Superior temporal gyrus (tissue), 1 donor: ENCODE data around the gene CD69.
"Not testable (repeated sequence)": the region's sequence is repeated elsewhere in the genome, so short reads cannot be mapped to it uniquely, and the experiment has no call there.

ENCODE experiments used
- DNase-seq: peaks from one replicate; pipeline ENCODE4 v3.0.0-alpha.2; 2016; ENCODE audit errors: extremely low spot score

The CD69 gene

DNA sequence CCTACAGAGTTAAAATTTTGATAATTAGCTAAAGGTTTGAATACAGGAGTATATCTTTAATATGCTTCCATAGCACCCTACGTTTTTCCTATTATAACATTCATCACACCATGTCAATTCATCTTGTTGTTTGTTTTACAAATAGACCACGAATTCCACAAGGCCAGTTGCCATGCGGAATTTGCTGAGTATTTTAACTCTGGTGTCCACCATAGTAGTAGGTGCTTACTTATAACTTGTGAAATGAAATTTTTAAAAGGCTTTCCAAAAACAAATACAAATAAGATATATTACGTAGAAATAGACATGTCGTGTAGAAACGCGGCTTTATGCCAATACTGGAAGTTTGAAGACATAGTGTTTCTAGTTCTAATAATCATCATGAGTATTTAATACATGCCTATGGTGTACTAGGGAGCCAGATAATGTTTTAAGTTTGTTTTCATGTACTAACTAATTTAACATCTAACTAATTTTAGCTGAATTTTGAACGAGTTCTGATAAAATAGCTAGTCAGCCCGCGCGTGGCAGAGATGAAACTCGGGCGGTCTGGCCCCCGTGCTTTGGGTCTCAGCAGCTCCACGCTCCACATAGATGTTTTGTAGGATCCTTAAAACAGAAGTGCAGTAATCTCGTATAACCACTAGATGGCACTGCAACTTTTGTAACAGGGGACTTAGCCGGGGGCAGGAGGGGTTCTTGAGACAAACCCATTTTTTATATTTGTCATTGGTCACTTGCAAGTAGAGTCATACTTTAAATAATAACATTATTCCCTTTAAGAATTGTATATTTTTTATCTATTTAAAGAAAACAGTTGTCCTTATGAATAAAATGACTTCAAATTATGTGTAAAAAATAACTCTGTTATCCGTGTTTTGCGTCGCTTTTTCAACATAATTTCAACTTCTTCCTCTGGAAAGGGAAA is 10.2 kb downstream of the CD69 start:
- DNase-seq: peak; percentile 92

DNA sequence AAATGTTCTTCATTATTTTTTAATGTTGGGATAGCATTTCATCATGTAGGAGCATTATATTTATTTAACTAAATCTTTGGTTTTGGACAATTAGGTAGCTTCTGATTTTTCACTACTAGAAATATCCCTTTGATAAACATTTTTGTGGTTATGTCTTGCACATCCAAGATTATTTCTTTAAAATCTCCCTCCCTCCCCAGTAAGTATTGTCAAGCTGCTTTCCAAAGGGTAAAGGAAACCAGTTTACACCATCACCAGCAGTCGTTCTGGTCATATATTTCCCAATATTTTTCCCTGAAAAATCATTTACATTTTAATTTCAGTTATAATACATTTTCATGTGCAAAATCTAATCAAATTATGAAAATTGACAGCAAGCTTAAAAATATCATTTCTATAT is 11.1 kb downstream of the CD69 start:
- no peak for DNase-seq

DNA sequence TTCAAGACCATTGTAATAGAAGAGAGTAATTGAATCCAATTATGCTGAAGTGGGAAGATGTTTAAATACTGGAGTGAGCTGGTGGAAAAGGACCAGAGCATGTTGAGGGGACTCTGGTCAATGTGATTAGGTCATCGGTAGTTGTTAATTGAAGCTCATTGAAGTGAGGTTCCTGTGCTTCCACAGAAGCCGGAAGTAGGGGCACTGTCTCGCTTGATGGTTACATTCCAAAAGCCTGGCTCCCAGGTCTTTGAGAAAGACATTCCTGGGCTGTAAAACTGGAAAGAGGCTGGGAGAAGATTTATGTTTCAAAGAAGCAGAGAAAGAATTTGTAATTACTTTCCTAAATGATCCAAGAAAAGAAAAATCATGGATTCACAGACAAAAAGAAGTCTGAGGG is 15.5 kb downstream of the CD69 start:
- no peak for DNase-seq

DNA sequence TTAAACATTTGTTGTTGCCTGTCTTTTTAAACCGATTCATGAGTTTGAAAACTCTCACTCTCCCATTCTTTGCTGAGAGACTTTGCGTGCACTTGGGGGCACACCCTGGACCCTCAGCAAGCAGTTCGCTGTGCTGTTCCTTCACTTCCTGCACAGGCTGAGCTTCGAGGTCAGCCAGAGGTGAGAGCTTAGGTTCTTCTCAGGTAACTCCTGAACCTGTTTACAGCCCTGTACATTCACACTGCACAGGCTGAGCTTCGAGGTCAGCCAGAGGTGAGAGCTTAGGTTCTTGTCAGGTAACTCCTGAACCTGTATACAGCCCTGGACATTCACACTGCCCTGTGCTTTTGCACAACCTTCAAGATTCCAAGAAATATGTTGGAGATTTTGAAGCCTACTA is 18.0 kb downstream of the CD69 start:
- DNase-seq: no peak

DNA sequence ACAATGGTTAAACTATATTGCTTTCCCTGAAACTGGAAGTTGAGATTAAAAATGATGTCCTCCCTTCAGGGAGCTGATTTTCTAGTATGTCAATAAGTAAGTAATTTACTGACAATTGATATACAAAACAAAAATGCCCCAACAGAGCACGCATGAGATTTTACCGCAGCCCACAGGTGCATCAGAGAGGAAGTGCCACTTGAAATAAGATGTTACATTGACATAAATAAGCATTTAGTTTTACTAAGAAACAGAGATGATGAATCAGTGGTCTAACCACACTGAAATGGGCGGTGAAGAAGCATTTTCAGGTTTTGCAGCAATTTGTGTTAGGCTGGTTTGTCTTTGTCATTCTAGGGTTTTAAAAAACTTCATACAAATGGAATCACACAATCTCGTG is 19.0 kb downstream of the CD69 start:
- no peak for DNase-seq

DNA sequence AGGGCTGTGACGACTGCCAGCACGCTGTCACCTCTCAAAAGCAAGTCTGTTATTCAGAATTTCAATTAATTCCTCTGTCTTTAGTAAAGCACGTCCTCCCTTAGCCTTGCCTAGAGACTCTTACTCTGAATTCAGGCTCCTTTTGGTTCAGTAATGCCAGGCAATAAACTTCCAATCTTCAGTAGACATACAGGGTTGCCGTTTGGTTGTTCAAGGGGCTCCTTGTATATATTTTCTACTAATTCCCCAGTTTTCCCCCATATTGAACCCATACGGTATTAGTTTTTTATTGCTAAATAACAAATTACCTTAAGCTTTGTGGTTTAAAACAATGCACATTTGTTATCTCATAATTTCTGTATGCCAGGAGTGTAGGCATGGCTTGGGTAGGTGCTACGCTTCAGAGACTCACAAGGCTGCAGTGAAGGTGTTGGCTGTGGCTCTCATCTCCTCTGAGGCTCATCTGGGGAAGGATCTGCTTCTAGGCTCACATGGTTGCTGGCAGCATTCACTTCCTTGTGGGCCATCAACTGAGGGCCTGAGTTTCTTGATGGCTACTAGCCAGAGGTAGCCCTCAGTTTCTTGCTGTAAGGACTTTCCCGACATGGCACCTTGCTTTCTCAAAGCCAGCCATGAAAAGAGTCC is 20.5 kb downstream of the CD69 start:
- DNase-seq: no peak

DNA sequence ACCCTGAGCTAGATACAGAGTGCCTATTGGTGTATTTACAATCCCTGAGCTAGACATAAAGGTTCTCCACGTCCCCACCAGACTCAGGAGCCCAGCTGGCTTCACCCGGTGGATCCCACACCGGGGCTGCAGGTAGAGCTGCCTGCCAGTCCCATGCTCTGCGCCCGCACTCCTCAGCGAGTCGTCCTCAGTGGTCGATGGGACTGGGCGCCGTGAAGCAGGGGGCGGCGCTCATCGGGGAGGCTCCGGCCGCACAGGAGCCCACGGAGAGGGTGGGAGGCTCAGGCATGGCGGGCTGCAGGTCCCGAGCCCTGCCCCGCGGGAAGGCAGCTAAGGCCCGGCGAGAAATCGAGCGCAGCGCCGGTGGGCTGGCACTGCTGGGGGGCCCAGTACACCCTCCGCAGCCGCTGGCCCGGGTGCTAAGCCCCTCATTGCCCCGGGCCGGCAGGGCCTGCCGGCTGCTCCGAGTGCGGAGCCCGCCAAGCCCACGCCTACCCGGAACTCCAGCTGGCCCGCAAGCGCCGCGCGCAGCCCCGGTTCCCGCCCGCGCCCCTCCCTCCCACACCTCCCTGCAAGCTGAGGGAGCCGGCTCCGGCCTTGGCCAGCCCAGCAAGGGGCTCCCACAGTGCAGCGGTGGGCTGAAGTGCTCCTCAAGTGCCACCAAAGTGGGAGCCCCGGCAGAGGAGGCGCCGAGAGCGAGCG is 21.1 kb downstream of the CD69 start:
- not testable (repeated sequence) for DNase-seq

DNA sequence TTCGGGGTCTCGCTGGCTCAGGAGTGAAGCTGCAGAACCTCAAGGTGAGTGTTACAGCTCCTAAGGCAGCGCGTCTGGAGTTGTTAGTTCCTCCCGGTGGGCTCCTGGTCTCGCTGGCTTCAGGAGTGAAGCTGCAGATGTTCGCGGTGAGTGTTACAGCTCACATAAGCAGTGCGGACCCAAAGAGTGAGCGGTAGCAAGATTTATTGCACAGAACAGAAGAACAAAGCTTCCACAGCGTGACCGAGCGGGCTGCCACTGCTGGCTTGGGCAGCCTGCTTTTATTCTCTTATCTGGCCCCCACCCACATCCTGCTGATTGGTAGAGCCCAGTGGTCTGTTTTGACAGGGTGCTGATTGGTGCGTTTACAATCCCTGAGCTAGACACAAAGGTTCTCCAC is 21.8 kb downstream of the CD69 start:
- not testable (repeated sequence) for DNase-seq

DNA sequence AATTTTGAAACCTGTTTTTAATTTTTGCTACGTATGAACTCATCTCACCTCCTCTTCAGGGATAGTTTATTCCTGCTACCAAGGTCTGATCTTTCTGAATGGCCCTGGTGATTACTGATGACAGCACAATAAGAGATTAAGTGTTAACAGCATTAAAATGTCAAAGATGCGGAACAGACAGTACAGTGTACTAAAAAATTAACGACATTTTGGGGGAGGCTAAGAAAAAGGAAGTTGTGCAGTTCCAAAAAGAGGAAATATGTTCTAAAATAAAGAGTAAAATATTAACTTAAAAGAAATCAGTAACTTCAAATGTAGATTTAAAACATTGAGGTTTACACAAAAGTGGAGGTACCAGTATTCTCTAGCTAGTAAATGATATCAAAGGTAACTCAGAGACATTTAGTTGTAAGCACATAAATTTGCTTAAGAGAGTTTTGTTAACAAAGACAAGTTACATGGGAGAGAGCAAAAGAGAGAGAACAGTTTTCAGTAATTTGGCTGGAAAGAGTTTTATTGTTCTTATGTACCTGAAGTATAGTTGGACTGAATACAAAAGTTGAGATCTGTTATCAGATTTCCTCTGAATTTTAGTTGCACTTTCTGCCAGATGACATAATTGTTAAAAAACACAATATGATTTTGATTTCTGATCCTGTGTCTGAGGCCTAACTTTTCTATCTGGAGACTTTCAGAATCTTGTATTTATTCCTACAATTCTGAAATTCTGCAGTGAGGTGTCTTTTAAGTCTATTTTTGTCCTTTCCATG is 23.6 kb downstream of the CD69 start:
- DNase-seq: no peak

DNA sequence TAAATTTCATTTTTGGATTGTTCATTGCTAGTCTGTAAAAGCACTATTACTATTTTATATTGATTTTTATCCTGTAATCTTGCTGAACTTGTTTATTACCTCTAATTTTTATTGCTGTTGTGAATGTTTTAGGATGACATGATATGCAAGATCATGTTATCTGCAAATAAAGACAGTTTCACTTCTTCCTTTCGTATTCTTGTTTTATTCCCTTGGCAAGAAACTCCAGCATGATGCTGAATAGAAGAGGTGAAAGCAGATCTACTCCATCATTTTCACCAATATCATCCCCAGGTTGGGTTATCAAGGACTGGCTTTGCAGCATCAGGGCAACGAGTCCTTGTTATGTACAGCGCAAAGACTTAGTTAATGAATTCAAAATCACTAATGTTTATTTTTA is 25.1 kb downstream of the CD69 start:
- DNase-seq: no peak

DNA sequence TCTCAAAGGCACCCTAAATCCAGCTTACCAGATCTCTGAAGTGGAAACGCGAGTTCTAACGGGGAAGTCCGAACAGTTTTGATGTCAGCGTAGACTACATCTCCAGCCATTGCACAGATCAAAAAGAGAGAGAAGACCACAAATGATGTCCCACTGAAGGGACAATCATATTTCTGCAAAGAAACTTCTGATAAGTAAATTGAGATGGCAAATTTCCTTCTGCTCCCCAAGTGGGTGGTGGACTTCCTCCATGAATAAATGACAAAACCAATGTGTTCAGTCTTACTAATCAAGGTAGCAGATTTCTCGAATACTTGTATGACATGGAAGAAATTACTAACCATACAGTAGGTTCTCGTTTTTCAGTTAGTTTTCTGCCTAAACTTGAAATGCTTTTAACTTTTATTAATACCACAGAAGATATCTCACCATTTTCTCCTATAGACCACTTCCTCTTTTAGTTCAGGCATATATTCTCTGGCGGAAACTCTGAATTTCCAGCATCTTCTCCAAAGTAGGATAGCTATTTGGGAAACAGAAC is 27.7 kb downstream of the CD69 start, which contains the start of gene CLECL1:
TSS of gene CLECL1 (minus strand) at position 177 of the 541 bp plus-strand sequence.
- no peak for DNase-seq

DNA sequence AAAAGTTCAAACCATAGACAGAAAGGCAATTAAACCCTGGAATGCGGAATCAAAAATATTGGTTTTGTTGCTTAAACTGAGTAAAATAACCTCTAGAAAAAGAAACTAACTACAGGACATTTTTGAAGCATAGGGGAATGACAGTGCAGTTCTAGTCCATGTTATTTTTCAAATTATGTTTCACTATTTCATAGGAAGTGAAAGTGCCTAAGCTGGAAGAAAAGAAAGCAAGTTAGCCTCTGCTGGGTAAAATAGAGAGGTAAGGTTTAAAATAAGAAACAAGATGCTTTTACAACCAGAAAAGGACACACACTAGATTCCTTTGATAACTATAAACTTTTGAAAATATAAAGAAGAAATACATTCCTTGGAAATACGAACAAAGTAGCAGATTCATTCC is 28.9 kb downstream of the CD69 start:
- no peak for DNase-seq

DNA sequence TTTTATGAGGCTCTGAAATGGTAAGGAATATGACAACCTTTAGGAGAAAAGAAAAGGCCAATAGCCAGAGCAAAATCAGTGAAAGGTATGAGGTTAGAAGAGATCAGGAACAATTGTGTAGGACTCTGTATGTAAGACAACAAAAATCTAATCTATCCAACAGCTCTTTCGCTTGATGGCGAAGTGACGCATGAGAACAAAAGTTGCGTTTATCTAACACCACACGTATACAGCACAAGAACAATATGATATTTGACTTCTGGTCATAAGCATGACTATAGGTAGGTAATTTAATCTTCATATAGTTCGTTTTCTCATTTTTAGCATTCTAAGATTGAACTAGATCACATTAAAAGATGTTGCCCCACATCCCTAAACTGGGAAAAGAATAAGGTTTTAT is 29.3 kb downstream of the CD69 start:
- no peak for DNase-seq

DNA sequence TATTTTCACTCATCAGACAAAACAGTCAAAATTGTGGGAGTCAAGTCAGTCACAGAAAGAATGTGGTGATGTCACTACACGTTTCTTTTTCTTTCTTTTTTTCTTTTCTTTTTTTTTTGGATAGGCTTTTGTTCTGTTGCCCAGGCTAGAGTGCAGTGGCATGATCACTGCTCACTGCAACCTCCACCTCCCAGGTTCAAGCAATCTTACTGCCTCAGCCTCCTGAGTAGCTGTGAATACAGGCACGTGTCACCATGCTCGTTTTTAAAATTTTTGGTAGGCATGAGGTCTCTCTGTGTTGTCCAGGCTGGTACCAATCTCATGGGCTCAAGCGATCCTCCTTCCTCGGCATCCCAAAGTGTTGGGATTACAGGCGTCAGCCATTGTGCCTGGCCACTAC is 30.1 kb downstream of the CD69 start:
- no peak for DNase-seq

DNA sequence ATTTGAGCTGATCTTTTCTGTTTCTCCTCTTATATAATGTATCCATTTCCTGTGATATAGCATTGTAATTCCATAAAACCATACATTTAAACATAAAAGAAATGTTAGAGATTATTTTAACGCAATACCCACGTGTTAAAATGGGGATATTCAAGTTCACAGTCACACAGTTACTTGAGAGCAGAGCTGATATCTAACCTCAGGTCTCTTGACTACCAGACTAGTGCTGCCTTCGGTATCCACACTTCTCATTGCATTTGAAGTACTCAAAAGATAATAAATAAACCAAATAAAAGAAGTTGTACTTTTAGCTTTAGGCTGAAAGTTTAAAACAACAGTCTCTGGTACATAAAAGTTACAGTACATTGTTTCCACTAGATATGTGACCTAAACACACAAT is 30.7 kb downstream of the CD69 start:
- DNase-seq: no peak

DNA sequence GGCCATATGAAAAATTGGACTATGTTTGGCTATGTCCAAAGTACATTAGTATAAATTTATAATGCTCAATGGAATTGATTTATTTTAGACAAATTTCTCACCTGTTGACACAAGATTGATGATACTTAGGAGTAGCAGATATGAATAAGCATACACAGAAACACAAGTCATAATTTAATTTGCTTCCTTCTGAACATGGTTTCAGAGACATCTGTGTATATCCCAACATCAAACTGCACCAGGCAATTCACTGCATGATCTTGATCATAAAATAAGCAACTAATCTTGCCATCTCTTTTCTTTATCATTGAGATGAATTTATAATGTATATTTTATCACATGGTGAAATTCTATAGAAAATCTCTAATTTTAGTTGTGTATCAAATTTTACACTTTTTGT is 31.6 kb downstream of the CD69 start:
- DNase-seq: no peak

DNA sequence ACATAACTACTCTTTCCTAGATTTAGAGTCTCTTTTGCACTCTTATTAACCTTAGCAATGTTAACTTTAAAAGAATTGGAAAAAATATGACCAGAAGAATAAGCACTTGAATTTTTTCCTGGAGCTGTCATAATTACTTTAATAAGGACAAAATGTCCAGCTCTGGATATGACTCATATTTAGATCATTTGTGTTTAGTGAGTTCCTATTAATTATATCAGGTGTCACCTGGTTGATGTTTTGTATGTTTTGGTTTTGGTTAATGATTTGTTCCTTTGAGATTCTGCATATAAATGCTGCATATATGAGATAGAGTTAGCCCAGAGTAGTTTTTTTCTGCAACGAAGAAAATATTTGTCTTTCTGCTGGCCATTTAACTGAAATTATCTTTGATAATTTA is 32.9 kb downstream of the CD69 start:
- no peak for DNase-seq

DNA sequence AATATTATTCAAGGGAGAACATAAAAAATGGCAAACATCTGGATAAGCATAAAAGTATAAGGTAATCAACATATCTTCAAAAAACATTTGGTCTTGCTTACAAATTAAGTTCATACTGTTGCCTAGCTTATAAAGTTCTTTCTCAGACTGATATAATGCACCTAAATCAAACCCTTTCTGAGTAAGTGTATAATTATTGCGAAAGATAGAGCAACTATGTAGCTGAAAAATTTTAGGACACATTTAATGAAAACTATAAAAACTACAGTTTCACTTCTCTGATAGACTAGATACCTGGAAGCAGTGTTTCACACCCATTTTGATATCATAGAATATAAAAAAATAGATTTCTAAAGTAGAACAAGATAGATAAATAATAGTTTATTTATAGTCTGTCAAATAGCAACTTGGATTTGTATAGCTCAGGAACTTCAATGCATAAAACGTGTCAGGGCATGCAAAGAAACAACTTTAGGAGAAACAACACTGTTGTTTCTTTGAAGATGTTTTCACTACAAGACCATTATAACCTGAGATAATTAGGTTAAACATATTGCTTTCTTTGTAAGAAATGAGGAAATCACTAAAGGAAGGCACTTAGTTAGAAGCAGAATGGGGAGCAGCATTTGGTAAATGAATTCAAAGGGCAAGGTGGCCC is 35.4 kb downstream of the CD69 start:
- no peak for DNase-seq

DNA sequence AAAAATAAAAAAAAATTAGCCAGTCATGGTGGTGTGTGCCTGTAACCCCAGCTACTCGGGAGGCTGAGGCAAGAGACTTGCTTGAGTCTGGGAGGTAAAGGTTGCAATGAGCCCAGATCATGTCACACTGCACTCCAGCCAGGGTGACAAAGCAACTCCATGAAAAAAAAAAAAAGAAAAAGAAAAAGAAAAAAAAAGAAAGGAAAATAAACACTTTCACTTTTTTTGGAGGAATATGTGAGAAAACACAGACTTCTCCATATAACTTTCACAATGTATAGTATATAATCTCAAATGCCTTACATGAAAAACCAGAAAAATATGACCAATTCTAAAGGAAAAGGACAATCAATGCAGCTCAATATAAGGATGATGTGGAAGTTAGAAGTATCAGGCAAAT is 36.7 kb downstream of the CD69 start:
- DNase-seq: no peak

DNA sequence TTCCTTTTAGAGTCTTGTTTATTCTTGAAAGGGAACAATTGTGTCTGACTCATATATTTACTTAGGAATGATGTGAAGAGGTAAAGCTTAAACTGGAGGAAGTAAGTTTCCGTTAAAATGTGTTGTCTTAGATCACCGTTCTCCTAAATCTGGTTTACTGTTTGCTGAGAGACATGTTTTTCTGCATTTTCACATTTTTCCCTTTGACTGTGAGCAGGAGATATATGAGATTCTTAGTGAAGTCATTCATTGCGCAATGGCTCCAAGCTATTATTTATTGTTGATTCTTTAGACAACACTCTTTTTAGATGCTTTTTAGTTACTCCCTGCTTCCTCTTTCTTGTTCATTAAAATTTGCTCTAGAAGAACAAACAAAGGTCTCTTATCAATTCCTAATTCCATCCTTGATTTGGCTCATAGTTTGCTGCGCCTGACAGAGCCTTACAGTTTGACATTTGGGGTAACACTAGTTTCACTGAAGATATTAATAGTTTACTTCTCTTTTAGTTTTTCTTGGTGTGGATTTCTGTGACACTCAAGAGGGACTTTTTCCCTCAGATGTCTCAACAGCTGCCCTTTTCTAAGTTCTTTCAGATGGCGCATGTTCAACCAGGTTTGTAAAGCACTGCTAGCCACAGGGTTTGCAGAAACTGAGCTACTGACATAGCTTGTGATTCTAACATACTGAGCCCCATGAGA is 39.2 kb downstream of the CD69 start:
- DNase-seq: no peak
